HG02759 (cell line): ENCODE measurements around the gene KRT27.
"Not testable (repeated sequence)": the region's sequence is repeated elsewhere in the genome, so short reads cannot be mapped to it uniquely, and the experiment has no call there.

Experiments
- ATAC-seq: cut with Tn5 transposase; IDR thresholded peaks from one replicate; pipeline ENCODE4 v1.9.1; 2021; ENCODE audit warnings: mild to moderate bottlenecking, moderate library complexity; ENCODE audit not compliant: unreplicated experiment

Gene KRT27

GRCh38 chr17:40760105-40761016 lies 22.0 kb downstream of the KRT27 start:
- no peak for ATAC-seq

- no peak for ATAC-seq
Measured at GRCh38 chr17:40755231-40755630, 27.1 kb downstream of the KRT27 start, which contains the start of gene KRT25. KRT25 (minus strand) TSS chr17:40755331; CDS start chr17:40755271, 60 bp downstream.

DNA sequence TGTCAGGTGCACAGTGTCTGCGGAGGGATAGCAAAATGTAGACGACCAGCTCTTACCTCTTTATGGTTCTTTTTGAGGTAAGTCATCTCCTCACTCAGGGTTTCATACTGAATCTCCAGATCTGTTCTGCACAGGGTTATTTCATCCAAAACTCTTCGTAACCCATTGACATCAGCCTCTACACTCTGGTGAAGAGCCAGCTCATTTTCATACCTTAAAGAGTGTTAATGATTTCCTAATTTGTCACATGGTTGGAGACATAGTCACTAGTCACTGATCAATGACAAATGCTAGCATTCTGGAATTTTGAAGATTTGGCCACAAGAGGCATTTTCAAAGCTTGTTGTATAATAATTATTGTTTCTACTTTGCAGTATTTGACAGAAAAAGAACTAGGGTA lies 28.5 kb downstream of the KRT27 start:
- no peak for ATAC-seq

GRCh38 chr17:40751065-40751464 lies 31.3 kb downstream of the KRT27 start:
- no peak for ATAC-seq

GRCh38 chr17:40750391-40750790 lies 32.0 kb downstream of the KRT27 start:
- no peak for ATAC-seq

GRCh38 chr17:40748666-40749065 lies 33.7 kb downstream of the KRT27 start:
- not testable (repeated sequence) for ATAC-seq

DNA sequence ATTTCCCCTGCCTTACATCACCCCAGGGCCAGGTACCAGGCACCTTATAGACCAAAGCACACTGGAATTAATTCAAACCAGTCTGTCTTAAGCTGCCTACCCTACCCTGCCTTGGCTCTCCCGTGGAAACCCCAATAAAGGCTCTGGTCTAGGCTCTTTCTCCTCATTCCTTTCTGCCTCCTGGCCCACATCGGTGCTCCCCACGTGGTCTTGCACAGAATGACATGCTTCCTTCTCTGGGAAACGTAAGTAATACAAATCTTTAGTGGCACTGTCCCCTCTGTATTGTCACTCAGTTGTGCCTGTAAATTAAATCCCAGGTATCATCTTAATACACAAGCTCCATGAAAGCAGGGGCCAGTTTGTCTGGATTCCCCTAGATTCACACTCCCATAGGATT lies 43.8 kb downstream of the KRT27 start:
- ATAC-seq: no peak

DNA sequence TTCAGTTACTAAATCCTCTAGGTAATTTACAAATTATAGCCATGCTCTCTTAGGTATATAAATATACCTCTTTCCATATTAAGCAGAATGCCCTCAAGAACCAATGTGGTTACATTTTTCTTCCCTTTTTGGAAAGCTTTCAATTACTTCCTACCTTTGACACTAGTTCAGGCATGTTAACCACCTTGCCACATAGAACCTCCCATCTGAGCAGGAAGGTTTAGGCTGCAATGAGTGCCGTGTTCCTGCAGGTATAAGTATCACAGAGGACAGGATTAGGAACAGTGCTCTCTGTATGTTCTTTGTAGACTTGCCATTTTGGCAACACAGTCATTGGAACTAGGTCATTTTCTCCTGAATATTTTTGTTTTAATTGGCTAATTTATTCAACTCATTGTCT lies 47.3 kb downstream of the KRT27 start:
- ATAC-seq: no peak

- no peak for ATAC-seq
Measured at GRCh38 chr17:40734018-40734417, 48.3 kb downstream of the KRT27 start.

GRCh38 chr17:40730970-40731369 lies 51.4 kb downstream of the KRT27 start:
- ATAC-seq: no peak

DNA sequence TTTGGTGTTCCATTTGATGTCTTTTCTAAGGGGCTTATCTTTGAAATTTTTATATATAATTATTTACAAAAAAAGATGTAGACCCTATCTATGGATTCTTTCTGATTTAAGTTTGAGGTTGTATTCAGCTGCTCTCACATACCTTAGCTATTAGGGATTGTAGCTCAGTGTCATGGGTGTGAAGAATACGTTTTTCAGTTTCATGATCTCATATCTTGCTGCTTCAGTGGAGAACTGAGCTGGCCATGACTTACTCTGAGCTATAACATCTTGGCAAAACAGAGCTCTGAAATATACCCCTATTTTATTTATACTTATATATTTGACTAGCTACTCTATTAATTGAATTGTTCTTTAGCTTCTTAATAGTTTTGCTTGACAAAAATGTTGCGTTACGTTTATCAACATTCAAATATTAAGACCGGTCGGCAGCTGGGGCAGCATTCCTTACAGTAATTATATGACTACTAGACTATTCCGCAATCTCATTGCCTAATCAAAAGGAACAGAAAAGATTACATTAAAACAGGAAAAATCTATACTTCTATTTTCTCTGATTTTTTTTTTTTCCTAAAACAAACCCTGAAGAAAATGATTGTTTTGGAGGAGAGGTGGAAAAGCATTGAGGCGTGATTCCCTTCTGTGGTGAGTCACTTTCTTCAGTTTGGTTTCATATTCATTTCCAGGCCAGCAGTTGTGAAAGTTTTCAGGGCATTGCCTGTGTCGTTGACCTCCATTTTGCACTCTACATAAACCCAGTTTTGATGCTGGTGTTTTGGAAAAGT lies 54.7 kb downstream of the KRT27 start:
- no peak for ATAC-seq

GRCh38 chr17:40726919-40727318 lies 55.4 kb downstream of the KRT27 start:
- ATAC-seq: no peak
